H1 (cell line): ENCODE results near the gene SYNJ2. TPM values are rescaled to one million over a fixed set of nuclear protein-coding genes. Genes with fewer than 3 reads are reported as not detected.

Experiments
- CTCF ChIA-PET: fragments of 300-600 bp; sonication (Branson Sonifier 250); formaldehyde crosslinking; loops from one replicate; lab custom pipeline; 2021; ENCODE audit not compliant: partially characterized antibody; lab: Charles Lee
- POLR2A ChIA-PET: fragments of 300-600 bp; sonication (Branson Sonifier 250); formaldehyde crosslinking; loops from one replicate; lab custom pipeline; 2021; ENCODE audit warnings: inconsistent platforms; ENCODE audit not compliant: partially characterized antibody; lab: Charles Lee
- DNase-seq, 2 experiments: peaks; one replicate each; pipeline versions ENCODE4 v3.0.0 to v3.0.0-alpha.2; 2010 to 2022; ENCODE audit warnings: low spot score in 2 of 2, low read depth in 1 of 2, mixed read lengths in 1 of 2
- FAIRE-seq: peaks from 2 replicates; lab custom pipeline; 2011; peaks lifted over from hg19 to GRCh38; lab: Jason Lieb, UNC
- H2AFZ ChIP-seq: 2 replicates; pipeline ENCODE4 v1.8.1; 2012; ENCODE audit warnings: low read length, inconsistent platforms
- H2AK5ac ChIP-seq: 2 replicates; pipeline ENCODE4 v1.6.1; 2013; ENCODE audit warnings: low read depth, low read length
- H2BK120ac ChIP-seq: replicated peaks from 2 replicates; pipeline ENCODE3; 2013; ENCODE audit warnings: low read depth, low read length, inconsistent platforms
- H2BK12ac ChIP-seq: 2 replicates; pipeline ENCODE4 v1.6.1; 2013; ENCODE audit warnings: low read depth, low read length
- H2BK15ac ChIP-seq: 2 replicates; pipeline ENCODE4 v1.6.1; 2013; ENCODE audit warnings: low read length
- H2BK20ac ChIP-seq: 2 replicates; pipeline ENCODE4 v1.6.1; 2013; ENCODE audit warnings: low read length
- H2BK5ac ChIP-seq: 2 replicates; pipeline ENCODE4 v1.6.1; 2013; ENCODE audit warnings: low read depth, low read length
- H3K14ac ChIP-seq: 2 replicates; pipeline ENCODE4 v1.6.1; 2013; ENCODE audit warnings: inconsistent platforms; ENCODE audit not compliant: insufficient read length
- H3K18ac ChIP-seq: 2 replicates; pipeline ENCODE4 v1.6.1; 2013; ENCODE audit warnings: low read length; ENCODE audit errors: extremely low read depth
- H3K23ac ChIP-seq: 2 replicates; pipeline ENCODE4 v1.6.1; 2013; ENCODE audit warnings: inconsistent platforms; ENCODE audit not compliant: insufficient read length
- H3K23me2 ChIP-seq: 2 replicates; pipeline ENCODE4 v1.6.1; 2013; ENCODE audit warnings: low read depth, low read length
- H3K27ac ChIP-seq: 2 replicates; pipeline ENCODE4 v1.6.1; 2011; ENCODE audit warnings: low read depth, low read length, inconsistent platforms
- H3K27me3 ChIP-seq, 4 experiments: replicated peaks in 1 of 4; 1 replicate in 1 of 4; 2 replicates in 3 of 4; pipeline versions ENCODE4 v1.6.1 to v1.8.1; 2011 to 2013; ENCODE audit warnings: low read length in 3 of 4, mild to moderate bottlenecking in 3 of 4, inconsistent platforms in 2 of 4, mixed read lengths in 2 of 4, moderate library complexity in 1 of 4; ENCODE audit not compliant: control insufficient read depth in 3 of 4, insufficient read depth in 3 of 4; ENCODE audit errors: extremely low read depth in 1 of 4
- H3K36me3 ChIP-seq, 4 experiments: 2 replicates each; pipeline versions ENCODE4 v1.6.1 to v1.8.1; 2011 to 2013; ENCODE audit warnings: mild to moderate bottlenecking in 4 of 4, low read length in 3 of 4, moderate library complexity in 2 of 4, control low read depth in 1 of 4, inconsistent platforms in 1 of 4; ENCODE audit not compliant: insufficient read depth in 4 of 4, control insufficient read depth in 2 of 4
- H3K4ac ChIP-seq: replicated peaks from 2 replicates; pipeline ENCODE3; 2013; ENCODE audit warnings: low read length, low read depth, mixed read lengths, inconsistent platforms; ENCODE audit not compliant: insufficient read length
- H3K4me1 ChIP-seq, 4 experiments: replicated peaks in 1 of 4; 1 replicate in 1 of 4; 2 replicates in 3 of 4; pipeline versions ENCODE4 v1.6.1 to v1.8.1; 2011 to 2013; ENCODE audit warnings: low read length in 3 of 4, inconsistent platforms in 2 of 4, mixed read lengths in 1 of 4; ENCODE audit not compliant: insufficient read depth in 4 of 4, control insufficient read depth in 3 of 4
- H3K4me2 ChIP-seq, 2 experiments: 2 replicates each; pipeline versions ENCODE4 v1.6.1 to v1.8.1; 2011 to 2013; ENCODE audit warnings: low read depth in 2 of 2, low read length in 2 of 2, control low read depth in 1 of 2, inconsistent platforms in 1 of 2, mild to moderate bottlenecking in 1 of 2; ENCODE audit not compliant: insufficient read depth in 1 of 2
- H3K4me3 ChIP-seq, 4 experiments: fragments of 200-600, 300-600 bp in 1 of 4; sonication (generic), shearing (Covaris generic), sonication (Bioruptor Twin) in 1 of 4; 2 replicates each; pipeline versions ENCODE4 v1.5.1 to v1.8.1; 2011 to 2016; ENCODE audit warnings: low read length in 4 of 4, low read depth in 3 of 4, control low read depth in 2 of 4, inconsistent platforms in 2 of 4, mild to moderate bottlenecking in 2 of 4, mixed read lengths in 1 of 4, moderate library complexity in 1 of 4; ENCODE audit not compliant: insufficient read depth in 2 of 4; ENCODE audit errors: extremely low read depth in 1 of 4
- H3K56ac ChIP-seq: replicated peaks from 2 replicates; pipeline ENCODE3; 2013; ENCODE audit warnings: low read depth, mild to moderate bottlenecking, mixed read lengths, low read length, inconsistent platforms; ENCODE audit not compliant: insufficient read length
- H3K79me1 ChIP-seq: 2 replicates; pipeline ENCODE4 v1.6.1; 2013; ENCODE audit warnings: low read depth, low read length, control low read depth
- H3K79me2 ChIP-seq, 2 experiments: 2 replicates each; pipeline versions ENCODE4 v1.6.1 to v1.8.1; 2012 to 2013; ENCODE audit warnings: low read length in 2 of 2, mild to moderate bottlenecking in 2 of 2, inconsistent platforms in 1 of 2; ENCODE audit not compliant: insufficient read depth in 2 of 2, control insufficient read depth in 1 of 2
- H3K9ac ChIP-seq, 4 experiments: replicated peaks in 1 of 4; 1 replicate in 1 of 4; 2 replicates in 3 of 4; pipeline versions ENCODE4 v1.6.1 to v1.8.1; 2011 to 2013; ENCODE audit warnings: low read depth in 3 of 4, low read length in 3 of 4, control low read depth in 2 of 4, mild to moderate bottlenecking in 2 of 4, moderate library complexity in 2 of 4, inconsistent platforms in 1 of 4; ENCODE audit errors: extremely low read depth in 1 of 4
- H3K9me3 ChIP-seq, 2 experiments: 2 replicates each; pipeline versions ENCODE4 v1.6.1 to v1.8.1; 2012 to 2013; ENCODE audit warnings: mild to moderate bottlenecking in 2 of 2, moderate library complexity in 2 of 2, control low read depth in 1 of 2, inconsistent platforms in 1 of 2, low read depth in 1 of 2, low read length in 1 of 2, mixed read lengths in 1 of 2; ENCODE audit not compliant: insufficient read depth in 2 of 2
- H4K20me1 ChIP-seq, 2 experiments: replicated peaks in 1 of 2; 2 replicates each; pipeline versions ENCODE3 to v1.8.1; 2011 to 2013; ENCODE audit warnings: inconsistent platforms in 2 of 2, low read length in 2 of 2, mild to moderate bottlenecking in 1 of 2; ENCODE audit not compliant: insufficient read depth in 2 of 2, control insufficient read depth in 1 of 2
- H4K5ac ChIP-seq: 2 replicates; pipeline ENCODE4 v1.6.1; 2013; ENCODE audit warnings: low read length, low read depth, mixed read lengths, inconsistent platforms; ENCODE audit not compliant: insufficient read length
- H4K8ac ChIP-seq: 2 replicates; pipeline ENCODE4 v1.8.0; 2013; ENCODE audit warnings: mild to moderate bottlenecking, moderate library complexity, low read length, inconsistent platforms; ENCODE audit not compliant: insufficient read depth; ENCODE audit errors: extremely low read depth
- H4K91ac ChIP-seq: replicated peaks from 2 replicates; pipeline ENCODE3; 2013; ENCODE audit warnings: low read length, mixed read lengths, inconsistent platforms; ENCODE audit not compliant: insufficient read length
- CHD1 ChIP-seq: IDR thresholded peaks from 2 replicates; pipeline ENCODE4 v1.6.1; 2012; ENCODE audit warnings: low read depth, low read length, improper control_type of control experiment
- WGBS, 2 experiments: shearing (Covaris generic) in 1 of 2; methylation state at CpG; one replicate each; pipeline versions ENCODE4 v1.1.6 to v1.1.7; 2013 to 2015; ENCODE audit warnings: low lambda C conversion rate in 2 of 2, mixed read lengths in 2 of 2, inconsistent platforms in 1 of 2, low coverage in 1 of 2, missing lambda C conversion rate in 1 of 2; ENCODE audit not compliant: insufficient replicate concordance in 2 of 2, insufficient coverage in 1 of 2, insufficient read length in 1 of 2; ENCODE audit errors: extremely low coverage in 1 of 2, missing lambda C conversion rate in 1 of 2; 5-methylcytosine and 5-hydroxymethylcytosine counted together
- polyA plus RNA-seq, 7 experiments: library from polyadenylated mRNA; depleted of rRNA in 3 of 7; stranded (reverse) in 5 of 7; unstranded in 2 of 7; fragments of >200 nt in 5 of 7; fragments of 200-250 nt in 2 of 7; gene quantifications; 1 replicate in 5 of 7; 2 replicates in 1 of 7; 4 replicates in 1 of 7; pipeline versions ENCODE4 v1.2.1 to v1.2.3, GENCODE V29; 2011 to 2013; ENCODE audit warnings: missing spikeins in 2 of 7, mixed read lengths in 2 of 7
- total RNA-seq: library from RNA; stranded (reverse); fragmentation: NEBNext Ultra II Directional; extraction: Animal tissue kit (Norgen Biotek cat#: 25700); gene quantifications from 2 replicates; pipeline ENCODE4 v1.2.1, GENCODE V29; 2021

SYNJ2 gene
- total and polyA plus RNA-seq, 2 of the 8 experiments (the other 6 are each of a cell fraction or from before 2014, with no cell fraction given), result 3.7 to 13.9 TPM

GRCh38 chr6:158004701-158005095, 23.0 kb downstream of the SYNJ2 start:
- Histone ChIP-seq H3K14ac (no peak overlapping the region), H2BK20ac (no peak overlapping the region), H3K4ac (no peak overlapping the region), H3K9ac (no peak overlapping the region), H4K91ac (no peak overlapping the region), H3K27ac (no peak overlapping the region), H3K18ac (no peak overlapping the region), H4K20me1 (no peaks in the 10 kb centered on the region), H2BK15ac (no peak overlapping the region), H3K79me2 (no peaks in the 10 kb centered on the region), H3K23ac (no peak overlapping the region), H3K79me1 (peaks cover 2% of the 10 kb centered on the region; the same call in 1 of the 2 replicates), H3K4me1 (peaks cover 4 to 15% (median 6%) of the 10 kb centered on the region in 4 experiments), H2BK5ac (no peak overlapping the region), H2AK5ac (no peak overlapping the region), H3K23me2 (no peaks in the 10 kb centered on the region), H2AFZ (no peak overlapping the region), H3K4me3 (no peak overlapping the region), H4K8ac (no peak overlapping the region), H3K4me2 (no peak overlapping the region), H4K5ac (no peak overlapping the region), H3K27me3 (no peaks in the 10 kb centered on the region), H2BK12ac (no peak overlapping the region), H3K56ac (no peak overlapping the region), H3K9me3 (no peaks in the 10 kb centered on the region), H3K36me3 (no peaks in the 10 kb centered on the region), H2BK120ac (no peak overlapping the region)
- FAIRE-seq, result no peak
- DNase-seq, result no peak
- TF ChIP-seq CHD1, result no peak
- POLR2A ChIA-PET, result no interaction called here
- WGBS, 2 experiments, result 94% methylated on average over 14 of the region's 14 CpGs; no CpG with 5 or more reads in 1 of the 2 experiments
- CTCF ChIA-PET, result interaction anchor here (0.6 to 2.5 kb wide), 3 partner anchors 10 to 66 kb away, joined by 3 to 11 read pairs (median 6); no protein-coding TSS in a partner anchor
